ENCODE results near the gene ZSWIM8. TPM values are rescaled to one million over a fixed set of nuclear protein-coding genes. Genes with fewer than 3 reads are reported as not detected.
A peak's percentile ranks its signal among the peaks of the same experiment; 100 is the strongest.

ZSWIM8 gene
- total RNA-seq, 1 donor from 2014 or later: 102 TPM

- Mint-ChIP-seq H3K27me3 (ENCODE audit: low read depth) (no peaks in the 10 kb centered on the region), H3K4me1 (ENCODE audit: low read depth) (peaks cover 15% of the 10 kb centered on the region), H3K27ac (ENCODE audit: unreplicated experiment) (no peak overlapping the region), H3K9me3 (ENCODE audit: low read depth) (no peaks in the 10 kb centered on the region), H3K36me3 (ENCODE audit: low read depth) (peaks cover 15% of the 10 kb centered on the region), H3K4me3 (ENCODE audit: unreplicated experiment) (no peak overlapping the region)
- no peak for DNase-seq (ENCODE audit: low spot score)
- TF ChIP-seq CTCF (IDR thresholded peaks at IDR 0.05): no peak
Observed at GRCh38 chr10:73817826-73818225, 32.4 kb downstream of the ZSWIM8 start.

GRCh38 chr10:73818402-73818801 lies 33.0 kb downstream of the ZSWIM8 start:
- Mint-ChIP-seq H3K9me3 (ENCODE audit: low read depth) (no peaks in the 10 kb centered on the region), H3K27ac (ENCODE audit: unreplicated experiment) (no peak overlapping the region), H3K36me3 (ENCODE audit: low read depth) (peaks cover 15% of the 10 kb centered on the region), H3K4me1 (ENCODE audit: low read depth) (peaks cover 15% of the 10 kb centered on the region), H3K27me3 (ENCODE audit: low read depth) (no peaks in the 10 kb centered on the region), H3K4me3 (ENCODE audit: unreplicated experiment) (no peak overlapping the region)
- DNase-seq (ENCODE audit: low spot score): no peak
- no peak for TF ChIP-seq CTCF (IDR thresholded peaks at IDR 0.05)

GRCh38 chr10:73819081-73819480 lies 33.7 kb downstream of the ZSWIM8 start:
- H3K4me3 Mint-ChIP-seq (ENCODE audit: unreplicated experiment): no peak overlapping the region
- peaks cover 15% of the 10 kb centered on the region for H3K4me1 Mint-ChIP-seq (ENCODE audit: low read depth)
- no peaks in the 10 kb centered on the region for H3K27me3 Mint-ChIP-seq (ENCODE audit: low read depth)
- TF ChIP-seq CTCF (IDR thresholded peaks at IDR 0.05): no peak
- no peak overlapping the region for H3K27ac Mint-ChIP-seq (ENCODE audit: unreplicated experiment)
- peaks cover 12% of the 10 kb centered on the region for H3K36me3 Mint-ChIP-seq (ENCODE audit: low read depth)
- no peaks in the 10 kb centered on the region for H3K9me3 Mint-ChIP-seq (ENCODE audit: low read depth)
- no peak for DNase-seq (ENCODE audit: low spot score)

GRCh38 chr10:73819513-73820093 lies 34.2 kb downstream of the ZSWIM8 start:
- Mint-ChIP-seq H3K27ac (ENCODE audit: unreplicated experiment) (no peak overlapping the region), H3K9me3 (ENCODE audit: low read depth) (no peaks in the 10 kb centered on the region), H3K27me3 (ENCODE audit: low read depth) (no peaks in the 10 kb centered on the region), H3K4me1 (ENCODE audit: low read depth) (peaks cover 15% of the 10 kb centered on the region), H3K4me3 (ENCODE audit: unreplicated experiment) (no peak overlapping the region), H3K36me3 (ENCODE audit: low read depth) (peaks cover 12% of the 10 kb centered on the region)
- no peak for DNase-seq (ENCODE audit: low spot score)
- peak; percentile 13 for TF ChIP-seq CTCF (IDR thresholded peaks at IDR 0.05)

- H3K36me3 Mint-ChIP-seq (ENCODE audit: low read depth): peaks cover 8% of the 10 kb centered on the region
- peaks cover 15% of the 10 kb centered on the region for H3K4me1 Mint-ChIP-seq (ENCODE audit: low read depth)
- no peak overlapping the region for H3K27ac Mint-ChIP-seq (ENCODE audit: unreplicated experiment)
- no peaks in the 10 kb centered on the region for H3K27me3 Mint-ChIP-seq (ENCODE audit: low read depth)
- DNase-seq (ENCODE audit: low spot score): no peak
- TF ChIP-seq CTCF (IDR thresholded peaks at IDR 0.05): no peak
- H3K4me3 Mint-ChIP-seq (ENCODE audit: unreplicated experiment): no peak overlapping the region
- H3K9me3 Mint-ChIP-seq (ENCODE audit: low read depth): no peaks in the 10 kb centered on the region
Observed at GRCh38 chr10:73823391-73823790, 38.0 kb downstream of the ZSWIM8 start.

Data from chondrocyte (in vitro differentiated cells).